ENCODE measurements around the gene MCCD1.

Gene MCCD1

DNA sequence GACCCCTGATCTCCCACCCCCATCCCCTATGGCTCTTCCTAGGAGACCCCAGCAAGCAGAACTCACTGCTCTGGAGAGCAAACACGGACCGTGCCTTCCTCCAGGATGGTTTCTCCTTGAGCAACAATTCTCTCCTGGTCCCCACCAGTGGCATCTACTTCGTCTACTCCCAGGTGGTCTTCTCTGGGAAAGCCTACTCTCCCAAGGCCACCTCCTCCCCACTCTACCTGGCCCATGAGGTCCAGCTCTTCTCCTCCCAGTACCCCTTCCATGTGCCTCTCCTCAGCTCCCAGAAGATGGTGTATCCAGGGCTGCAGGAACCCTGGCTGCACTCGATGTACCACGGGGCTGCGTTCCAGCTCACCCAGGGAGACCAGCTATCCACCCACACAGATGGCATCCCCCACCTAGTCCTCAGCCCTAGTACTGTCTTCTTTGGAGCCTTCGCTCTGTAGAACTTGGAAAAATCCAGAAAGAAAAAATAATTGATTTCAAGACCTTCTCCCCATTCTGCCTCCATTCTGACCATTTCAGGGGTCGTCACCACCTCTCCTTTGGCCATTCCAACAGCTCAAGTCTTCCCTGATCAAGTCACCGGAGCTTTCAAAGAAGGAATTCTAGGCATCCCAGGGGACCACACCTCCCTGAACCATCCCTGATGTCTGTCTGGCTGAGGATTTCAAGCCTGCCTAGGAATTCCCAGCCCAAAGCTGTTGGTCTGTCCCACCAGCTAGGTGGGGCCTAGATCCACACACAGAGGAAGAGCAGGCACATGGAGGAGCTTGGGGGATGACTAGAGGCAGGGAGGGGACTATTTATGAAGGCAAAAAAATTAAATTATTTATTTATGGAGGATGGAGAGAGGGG, 44.7 kb downstream of the MCCD1 start:
- DNase-seq = no peak

- no peak for DNase-seq
These were observed 45.6 kb downstream of the MCCD1 start for GRCh38 chr6:31574106-31575061.

GRCh38 chr6:31575335-31575901, 46.7 kb downstream of the MCCD1 start, which contains the start of gene TNF:
TSS of gene TNF (plus strand) at chr6:31575565. CDS start at chr6:31575742, 177 bp downstream.
- DNase-seq = peak; percentile 45

DNA sequence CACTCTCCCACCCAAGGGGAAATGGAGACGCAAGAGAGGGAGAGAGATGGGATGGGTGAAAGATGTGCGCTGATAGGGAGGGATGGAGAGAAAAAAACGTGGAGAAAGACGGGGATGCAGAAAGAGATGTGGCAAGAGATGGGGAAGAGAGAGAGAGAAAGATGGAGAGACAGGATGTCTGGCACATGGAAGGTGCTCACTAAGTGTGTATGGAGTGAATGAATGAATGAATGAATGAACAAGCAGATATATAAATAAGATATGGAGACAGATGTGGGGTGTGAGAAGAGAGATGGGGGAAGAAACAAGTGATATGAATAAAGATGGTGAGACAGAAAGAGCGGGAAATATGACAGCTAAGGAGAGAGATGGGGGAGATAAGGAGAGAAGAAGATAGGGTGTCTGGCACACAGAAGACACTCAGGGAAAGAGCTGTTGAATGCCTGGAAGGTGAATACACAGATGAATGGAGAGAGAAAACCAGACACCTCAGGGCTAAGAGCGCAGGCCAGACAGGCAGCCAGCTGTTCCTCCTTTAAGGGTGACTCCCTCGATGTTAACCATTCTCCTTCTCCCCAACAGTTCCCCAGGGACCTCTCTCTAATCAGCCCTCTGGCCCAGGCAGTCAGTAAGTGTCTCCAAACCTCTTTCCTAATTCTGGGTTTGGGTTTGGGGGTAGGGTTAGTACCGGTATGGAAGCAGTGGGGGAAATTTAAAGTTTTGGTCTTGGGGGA, 47.4 kb downstream of the MCCD1 start:
- peak; percentile 18 for DNase-seq

GRCh38 chr6:31576897-31577578, 48.3 kb downstream of the MCCD1 start:
- no peak for DNase-seq

GRCh38 chr6:31577579-31577966, 48.8 kb downstream of the MCCD1 start:
- no peak for DNase-seq

- no peak for DNase-seq
These were observed 49.7 kb downstream of the MCCD1 start for GRCh38 chr6:31578184-31579118.

DNA sequence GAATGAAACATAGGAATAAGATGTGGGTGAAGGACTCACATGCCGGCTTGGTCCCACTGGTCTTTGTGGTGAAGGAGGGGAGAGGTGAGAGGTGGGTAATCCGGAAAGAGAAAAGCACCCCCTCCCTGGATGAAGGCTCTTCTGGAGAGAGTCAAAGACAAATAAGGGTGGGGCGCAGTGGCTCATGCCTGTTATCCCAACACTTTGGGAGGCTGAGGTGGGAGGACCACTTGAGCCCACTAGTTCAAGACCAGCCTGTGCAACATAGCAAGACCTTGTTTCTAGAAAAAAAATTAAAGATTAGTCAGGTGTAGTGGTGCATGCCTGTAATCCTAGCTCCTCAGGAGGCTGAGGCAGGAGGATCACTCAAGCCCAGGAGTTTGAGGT, 50.4 kb downstream of the MCCD1 start:
- no peak for DNase-seq

All from GF-D8 (cell line).